CMK (cell line): ENCODE results near the gene NTSR1.

ENCODE experiments used
- DNase-seq: peaks from one replicate; pipeline ENCODE4 v3.0.0-alpha.2; 2010; ENCODE audit warnings: low read depth

NTSR1 gene

DNA sequence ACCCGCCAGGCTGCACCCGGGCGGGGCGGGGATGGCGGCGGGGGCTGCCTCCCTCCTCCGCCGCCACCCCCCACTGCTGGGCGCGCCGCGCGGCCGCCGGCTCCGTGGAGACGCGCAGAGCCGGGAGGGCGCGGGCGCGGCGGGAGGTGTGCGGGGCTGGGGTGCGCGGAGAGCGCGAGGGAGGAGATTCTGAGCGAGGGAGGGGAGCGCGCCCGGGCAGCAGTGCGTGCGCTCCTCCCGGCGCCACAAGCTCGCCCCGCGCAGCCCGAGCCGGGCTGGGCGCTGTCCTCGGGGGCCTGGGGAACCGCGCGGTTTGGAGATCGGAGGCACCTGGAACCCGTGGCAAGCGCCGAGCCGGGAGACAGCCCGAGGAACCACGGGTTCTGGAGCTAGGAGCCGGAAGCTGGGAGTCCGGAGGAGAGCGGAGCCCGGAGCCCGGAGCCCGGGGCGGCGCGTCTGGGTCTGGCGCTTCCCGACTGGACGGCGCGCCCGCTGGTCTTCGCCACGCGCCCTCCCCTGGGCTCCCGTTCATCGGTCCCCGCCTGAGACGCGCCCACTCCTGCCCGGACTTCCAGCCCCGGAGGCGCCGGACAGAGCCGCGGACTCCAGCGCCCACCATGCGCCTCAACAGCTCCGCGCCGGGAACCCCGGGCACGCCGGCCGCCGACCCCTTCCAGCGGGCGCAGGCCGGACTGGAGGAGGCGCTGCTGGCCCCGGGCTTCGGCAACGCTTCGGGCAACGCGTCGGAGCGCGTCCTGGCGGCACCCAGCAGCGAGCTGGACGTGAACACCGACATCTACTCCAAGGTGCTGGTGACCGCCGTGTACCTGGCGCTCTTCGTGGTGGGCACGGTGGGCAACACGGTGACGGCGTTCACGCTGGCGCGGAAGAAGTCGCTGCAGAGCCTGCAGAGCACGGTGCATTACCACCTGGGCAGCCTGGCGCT lies at the start of gene NTSR1:
Gene NTSR1 (plus strand): TSS at position 246 of the 946 bp plus-strand sequence. CDS start 372 bp downstream, at position 618.
- DNase-seq = no peak

DNA sequence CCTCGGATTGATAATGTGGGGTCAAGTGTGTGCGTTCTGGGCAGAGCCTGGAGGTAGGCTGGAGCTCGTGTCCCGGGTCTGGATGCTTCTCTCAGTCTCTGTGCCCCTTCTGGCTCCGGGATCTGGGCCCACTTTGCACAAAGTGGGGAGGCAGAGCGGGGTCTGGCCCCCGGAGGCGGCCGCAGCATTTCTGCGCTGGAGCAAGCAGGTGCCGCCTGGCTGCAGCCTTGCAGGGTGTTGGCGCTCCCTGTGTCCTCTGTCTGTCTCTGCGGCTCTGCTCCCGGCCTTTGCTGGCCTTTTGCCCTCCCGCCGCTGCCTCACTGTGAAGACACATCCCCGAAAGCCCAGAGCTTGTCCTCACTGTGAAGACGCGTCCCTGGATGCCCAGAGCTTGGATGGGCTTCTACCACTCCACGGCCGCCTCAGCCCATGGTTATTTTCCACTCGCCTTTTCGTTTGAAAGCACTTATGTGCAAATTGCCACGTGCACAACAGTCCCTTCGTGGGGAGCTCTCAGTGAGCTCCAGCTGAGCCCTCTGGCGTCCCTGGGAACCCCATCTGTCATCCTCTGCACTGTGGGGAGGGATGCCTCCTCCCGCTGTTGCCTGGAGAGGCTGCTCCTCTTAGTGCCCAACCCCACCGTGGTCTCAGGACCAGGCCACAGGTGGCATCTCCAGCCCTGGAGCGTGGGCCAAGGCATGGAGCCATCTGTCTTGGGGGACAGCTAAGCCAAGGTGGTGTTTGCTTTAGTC lies 49.0 kb upstream of the NTSR1 start:
- no peak for DNase-seq

DNA sequence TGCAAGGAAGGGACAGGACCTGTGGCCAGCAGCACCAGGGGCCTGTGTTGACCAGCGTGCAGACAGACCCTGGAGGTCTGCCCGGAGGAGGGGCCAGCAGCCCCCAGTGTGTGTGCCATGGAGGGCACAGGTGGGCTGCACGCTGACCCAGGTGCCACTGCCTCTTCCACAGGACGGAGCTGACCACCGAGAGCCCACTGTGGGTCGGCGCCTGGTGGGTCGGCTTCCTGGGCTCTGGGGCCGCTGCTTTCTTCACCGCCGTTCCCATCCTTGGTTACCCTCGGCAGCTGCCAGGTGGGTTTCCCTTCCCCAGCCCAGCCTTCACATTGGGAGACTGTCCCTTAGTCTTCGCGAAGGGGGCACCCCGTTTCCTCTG lies 48.4 kb upstream of the NTSR1 start:
- DNase-seq = no peak

- no peak for DNase-seq
Observed at GRCh38 chr20:62660768-62661167, 47.9 kb upstream of the NTSR1 start.

DNA sequence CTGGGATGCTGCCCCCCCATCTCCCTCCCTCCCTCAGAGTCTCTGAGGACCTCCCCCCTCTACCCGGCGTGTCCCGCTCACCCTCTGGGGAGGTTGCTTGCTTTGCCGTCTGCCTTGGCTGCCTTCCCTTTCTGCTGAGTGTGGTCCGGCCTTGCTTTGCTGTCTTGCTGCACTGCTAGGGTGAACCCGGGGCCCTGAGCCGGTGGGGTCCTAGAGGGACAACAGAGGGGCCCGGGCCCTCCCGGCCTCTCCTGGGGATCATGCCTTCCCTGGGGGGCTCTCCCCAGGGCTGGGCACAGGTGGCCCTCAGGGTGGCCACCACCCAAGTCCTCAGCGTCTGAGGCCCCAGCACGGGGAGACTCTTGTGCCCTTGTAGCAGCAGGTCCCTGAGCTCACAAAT lies 47.0 kb upstream of the NTSR1 start:
- DNase-seq = no peak

- DNase-seq = no peak
Observed at GRCh38 chr20:62662422-62662821, 46.2 kb upstream of the NTSR1 start.

DNA sequence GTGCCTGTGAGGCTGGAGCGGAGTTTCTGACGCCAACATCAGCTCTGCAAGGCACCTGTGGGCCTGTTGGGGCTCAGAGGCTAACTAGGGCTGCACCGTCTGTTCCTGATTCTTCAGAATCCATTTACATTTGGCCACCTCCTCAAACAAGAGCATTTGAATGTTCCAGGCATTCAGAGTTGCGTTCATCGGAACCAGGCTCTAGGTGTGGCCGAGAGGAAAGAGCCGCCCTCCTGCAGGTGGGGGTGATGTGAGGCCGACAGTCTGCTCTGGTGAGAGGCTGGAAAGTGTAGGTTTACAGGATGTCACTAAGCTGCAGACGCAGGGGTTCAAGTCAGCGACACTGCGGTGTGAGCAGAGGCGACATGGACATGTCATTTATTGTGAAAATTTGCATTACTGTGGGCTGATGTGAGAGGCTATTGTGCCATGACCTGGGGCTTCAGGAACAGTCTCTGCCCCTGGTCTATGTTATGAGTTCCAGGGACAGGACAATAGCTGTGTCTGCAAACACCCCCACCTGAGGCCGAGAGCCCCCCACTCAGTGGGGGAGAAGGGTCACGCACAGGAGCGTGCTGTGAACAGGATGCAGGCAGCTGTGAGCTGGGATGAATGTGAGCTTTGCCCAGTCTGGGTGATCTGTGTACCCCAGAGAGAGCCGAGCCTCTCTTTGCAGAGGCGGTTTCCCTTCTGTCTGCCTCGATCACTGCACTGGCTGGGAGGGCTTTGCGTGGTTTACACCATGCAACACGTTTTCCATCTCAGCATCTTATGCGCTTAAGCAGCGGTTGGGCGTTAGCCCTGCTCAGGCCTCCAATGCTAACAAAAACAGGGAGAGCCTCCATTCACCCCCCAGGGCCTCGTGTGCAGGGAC lies 45.3 kb upstream of the NTSR1 start:
- DNase-seq = no peak

DNA sequence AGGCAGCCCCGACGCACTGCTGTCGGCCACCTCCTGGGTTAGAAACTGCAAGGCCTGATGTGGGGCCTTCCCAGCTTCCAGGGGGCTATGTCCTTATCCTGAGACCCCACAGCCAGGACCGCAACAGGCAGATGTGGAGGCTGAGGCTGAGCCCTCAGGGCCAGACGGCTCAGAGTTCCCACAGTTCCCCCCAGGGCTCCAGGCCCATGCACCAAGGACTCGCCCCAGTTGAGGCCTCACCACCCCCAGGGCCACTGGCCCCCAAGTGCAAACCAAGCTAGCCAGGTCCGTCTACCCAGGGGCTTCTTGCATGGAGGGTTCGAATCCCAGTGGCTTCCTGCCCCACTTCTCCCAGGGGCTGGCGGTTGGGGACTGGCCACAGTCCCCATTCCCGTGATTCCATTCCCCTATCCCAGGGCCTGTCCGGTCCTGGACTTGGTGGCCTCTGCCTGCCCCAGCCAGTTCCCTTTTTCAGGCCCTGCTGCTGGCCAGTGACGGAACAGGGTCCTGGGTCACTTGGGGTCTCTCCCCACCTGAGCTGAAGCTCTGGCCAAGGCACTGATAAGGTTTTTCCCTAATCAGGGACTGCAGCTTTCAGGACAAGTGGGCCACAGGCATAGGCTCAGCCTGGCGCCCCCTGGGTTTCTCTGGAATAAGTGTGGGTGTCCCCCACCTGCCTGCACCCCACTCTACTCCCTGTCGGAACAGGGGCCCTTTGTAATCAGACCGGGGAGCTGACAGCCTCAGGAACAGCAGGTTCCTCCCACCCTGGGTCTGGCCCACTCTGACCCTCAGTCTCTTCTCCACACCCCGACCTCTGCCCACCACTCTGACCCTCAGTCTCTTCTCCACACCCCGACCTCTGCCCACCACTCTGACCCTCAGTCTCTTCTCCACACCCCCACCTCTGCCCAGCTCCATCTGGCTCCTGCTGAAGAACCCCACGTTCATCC lies 44.3 kb upstream of the NTSR1 start:
- no peak for DNase-seq

DNA sequence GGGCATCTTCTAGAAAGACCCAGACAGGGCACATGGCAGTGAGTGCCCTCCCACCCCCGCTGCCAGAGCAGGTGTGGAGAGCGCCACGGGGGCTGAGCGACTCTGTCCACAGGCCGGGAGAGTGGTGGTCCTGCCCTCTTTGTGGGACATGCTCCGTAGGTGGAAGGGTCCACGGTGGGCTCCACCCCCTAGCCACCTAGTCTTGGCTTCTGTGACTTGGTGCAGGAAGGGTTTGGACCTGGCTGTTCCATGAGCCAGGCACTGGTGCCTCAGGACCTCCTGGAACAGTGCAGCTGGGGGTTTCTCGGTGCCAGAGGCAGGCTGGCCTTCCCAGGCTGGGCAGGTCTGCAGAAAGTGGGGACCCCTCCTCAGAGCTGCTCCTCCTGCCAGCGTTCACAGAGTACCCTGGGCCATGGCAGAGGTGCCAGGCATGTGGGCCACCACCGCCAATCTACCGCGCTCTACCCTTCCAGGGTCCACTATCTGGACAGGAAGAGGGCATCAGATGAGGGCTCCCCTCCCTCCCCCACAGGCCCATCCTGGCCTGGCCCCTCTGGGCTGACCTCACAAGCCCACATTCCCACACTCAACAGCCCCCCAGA lies 43.4 kb upstream of the NTSR1 start:
- DNase-seq = no peak

DNA sequence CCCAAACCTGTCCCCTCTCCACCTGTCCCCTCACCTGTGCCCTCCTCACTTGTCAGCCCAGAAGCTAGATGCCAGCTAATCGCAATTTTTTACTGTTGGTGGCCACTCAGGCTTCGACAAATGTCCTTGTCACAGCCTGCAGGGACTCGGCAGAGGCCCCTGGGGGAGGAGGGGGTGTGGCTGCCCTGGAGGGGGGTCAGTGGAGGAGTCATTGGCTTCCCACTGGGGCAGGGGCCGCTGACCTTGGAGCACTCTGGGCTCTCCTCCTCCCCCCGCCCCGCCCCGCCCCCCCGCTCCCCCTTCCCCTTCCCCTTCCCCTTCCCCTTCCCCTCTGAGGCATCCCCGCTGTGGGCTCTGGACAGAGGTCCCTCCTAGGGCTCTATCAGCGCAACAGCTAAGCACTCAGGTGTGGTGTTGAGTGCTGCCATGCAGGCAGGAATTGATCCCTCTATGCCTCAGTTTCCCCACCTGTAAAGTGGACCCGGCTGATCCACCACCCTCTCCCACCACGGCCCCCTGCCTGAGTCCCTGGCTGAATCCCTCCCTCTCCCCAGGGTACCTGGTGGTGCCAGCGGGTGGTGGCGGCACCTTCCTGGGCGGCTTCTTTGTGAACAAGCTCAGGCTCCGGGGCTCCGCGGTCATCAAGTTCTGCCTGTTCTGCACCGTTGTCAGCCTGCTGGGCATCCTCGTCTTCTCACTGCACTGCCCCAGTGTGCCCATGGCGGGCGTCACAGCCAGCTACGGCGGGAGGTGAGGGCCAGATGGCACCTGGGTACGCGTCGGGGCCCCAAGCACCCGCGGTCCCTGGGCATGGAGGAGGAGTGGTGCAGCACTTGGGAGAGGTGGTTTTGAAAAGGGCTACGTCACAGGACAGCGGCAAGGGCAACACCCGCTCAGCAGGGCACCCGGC lies 42.6 kb upstream of the NTSR1 start:
- DNase-seq = no peak

GRCh38 chr20:62666736-62667529 lies 41.7 kb upstream of the NTSR1 start:
- DNase-seq = no peak

GRCh38 chr20:62667530-62668440 lies 40.9 kb upstream of the NTSR1 start:
- no peak for DNase-seq

- peak; percentile 35 for DNase-seq
Observed at GRCh38 chr20:62668441-62669027, 40.1 kb upstream of the NTSR1 start.

DNA sequence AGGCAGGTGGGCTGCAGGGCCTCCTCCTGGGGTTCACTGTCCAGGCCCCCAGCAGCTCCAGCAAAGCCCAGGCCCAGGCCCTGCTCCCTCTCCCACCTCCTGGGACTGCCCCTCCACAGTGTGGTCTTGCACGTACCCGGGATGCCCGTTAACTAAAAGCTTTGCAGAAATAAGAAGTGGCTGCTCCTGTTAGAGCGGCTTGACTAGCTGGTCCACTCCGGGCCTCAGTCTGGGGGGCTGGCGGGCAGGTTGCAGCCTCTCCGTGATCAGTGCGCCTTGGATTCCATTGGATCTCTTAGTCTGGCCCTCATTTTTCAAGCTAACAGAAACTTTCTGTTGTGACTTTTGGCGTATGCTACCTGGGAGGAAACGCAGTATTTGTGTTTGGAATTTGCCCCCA lies 39.4 kb upstream of the NTSR1 start:
- no peak for DNase-seq

GRCh38 chr20:62670156-62670555 lies 38.5 kb upstream of the NTSR1 start:
- DNase-seq = no peak

GRCh38 chr20:62670998-62671397 lies 37.6 kb upstream of the NTSR1 start:
- no peak for DNase-seq

- no peak for DNase-seq
Observed at GRCh38 chr20:62671765-62672164, 36.9 kb upstream of the NTSR1 start.
